HT1080 (cell line): ENCODE results near the gene STT3B. TPM values are rescaled to one million over a fixed set of nuclear protein-coding genes. Genes with fewer than 3 reads are reported as not detected.

Experiments used
- DNase-seq: peaks from one replicate; pipeline ENCODE4 v3.0.0-alpha.2; 2015; ENCODE audit warnings: low read depth
- total RNA-seq: library from RNA; depleted of rRNA; stranded (reverse); fragments of >200 nt; shearing (Covaris generic); gene quantifications from 2 replicates; pipeline ENCODE4 v1.2.3, GENCODE V29; 2014

STT3B gene
- total RNA-seq, 1 experiment from 2014 or later, result 153 TPM

- DNase-seq, result no peak
These were observed 16.0 kb upstream of the STT3B start for GRCh38 chr3:31516757-31517156.

GRCh38 chr3:31521468-31521867 is 11.3 kb upstream of the STT3B start:
- DNase-seq, result peak; percentile 59

GRCh38 chr3:31522152-31522551 is 10.6 kb upstream of the STT3B start:
- peak; percentile 67 for DNase-seq

- no peak for DNase-seq
These were observed 9.2 kb upstream of the STT3B start for GRCh38 chr3:31523543-31523942.

GRCh38 chr3:31525532-31525931 is 7.2 kb upstream of the STT3B start:
- DNase-seq, result no peak

- DNase-seq, result no peak
These were observed 3.3 kb upstream of the STT3B start for GRCh38 chr3:31529421-31529820.

GRCh38 chr3:31530039-31530959 is 2.4 kb upstream of the STT3B start:
- no peak for DNase-seq

GRCh38 chr3:31530960-31531335 is 1.8 kb upstream of the STT3B start:
- DNase-seq, result no peak

GRCh38 chr3:31531452-31531991 is 1.2 kb upstream of the STT3B start:
- peak; percentile 5 for DNase-seq

- peak; percentile 98 for DNase-seq
These were observed 636 bp upstream of the STT3B start for GRCh38 chr3:31531992-31532586.

GRCh38 chr3:31533169-31534064 is 692 bp downstream of the STT3B start:
- DNase-seq, result peak; percentile 16

GRCh38 chr3:31534065-31534425 is 1.3 kb downstream of the STT3B start:
- DNase-seq, result peak; percentile 8

GRCh38 chr3:31536497-31536896 is 3.8 kb downstream of the STT3B start:
- DNase-seq, result no peak

GRCh38 chr3:31538801-31539200 is 6.1 kb downstream of the STT3B start:
- DNase-seq, result no peak

- DNase-seq, result no peak
These were observed 6.5 kb downstream of the STT3B start for GRCh38 chr3:31539275-31539674.

GRCh38 chr3:31541089-31541488 is 8.4 kb downstream of the STT3B start:
- DNase-seq, result no peak

GRCh38 chr3:31542246-31542645 is 9.5 kb downstream of the STT3B start:
- DNase-seq, result no peak

- DNase-seq, result no peak
These were observed 10.7 kb downstream of the STT3B start for GRCh38 chr3:31543375-31543774.

GRCh38 chr3:31544634-31545033 is 11.9 kb downstream of the STT3B start:
- no peak for DNase-seq

- no peak for DNase-seq
These were observed 13.4 kb downstream of the STT3B start for GRCh38 chr3:31546162-31546561.

- DNase-seq, result no peak
These were observed 14.0 kb downstream of the STT3B start for GRCh38 chr3:31546725-31547124.
